ENCODE measurements around the gene APLNR. TPM values are rescaled to one million over a fixed set of nuclear protein-coding genes. Genes with fewer than 3 reads are reported as not detected.

The APLNR gene
- total and polyA plus RNA-seq, 4 experiments from 2014 or later = not detected

DNA sequence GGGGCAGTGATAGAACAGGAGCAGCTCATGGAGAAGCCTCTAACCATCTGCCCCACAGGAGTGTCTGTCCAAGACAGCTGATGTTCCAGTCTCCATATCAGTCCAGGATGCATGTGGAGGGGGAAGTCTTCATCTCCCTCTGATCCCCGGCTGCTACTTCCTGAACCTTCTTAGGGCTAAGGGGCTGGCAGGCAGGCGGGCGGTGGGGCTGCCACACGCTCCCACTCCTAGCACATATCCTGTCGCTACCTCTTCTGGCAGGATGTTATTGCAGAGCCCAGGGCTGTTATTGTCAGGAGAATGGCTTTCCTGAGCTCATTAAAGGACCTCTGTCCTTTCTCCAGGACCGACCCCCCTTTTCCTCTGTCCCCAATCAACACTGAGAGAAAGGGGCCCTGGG lies 29.9 kb downstream of the APLNR start:
- Histone ChIP-seq H3K27me3 (ENCODE audit: insufficient read depth, low read length) (no peaks in the 10 kb centered on the region), H3K36me3 (ENCODE audit: insufficient read depth, low read length) (no peaks in the 10 kb centered on the region), H3K27ac (ENCODE audit: low read depth, low read length) (no peak overlapping the region), H3K9me3 (ENCODE audit: control insufficient read depth in 1 of 2, low read length in 2 of 2) (no peaks in the 10 kb centered on the region), H3K4me1 (ENCODE audit: insufficient read depth, low read length) (no peaks in the 10 kb centered on the region), H3K4me3 (ENCODE audit: low read length in 2 of 2) (no peak overlapping the region)
- H3K36me3 Mint-ChIP-seq = no peaks in the 10 kb centered on the region
- no peak for DNase-seq
- H3K27me3 Mint-ChIP-seq = peaks cover 11 to 20% of the 10 kb centered on the region in 2 donors
- ChIA-PET CTCF (ENCODE audit: partially characterized antibody) (interaction anchor here (0.5 kb wide), 1 partner anchor 251 kb away, joined by 3 read pairs; no protein-coding TSS in a partner anchor), POLR2A (ENCODE audit: partially characterized antibody) (no interaction called here)
- intact Hi-C loops (cut with micrococcal nuclease) = no loop called here
- H3K27ac Mint-ChIP-seq = no peak overlapping the region
- no peaks in the 10 kb centered on the region for H3K4me1 Mint-ChIP-seq
- no peak overlapping the region for H3K4me3 Mint-ChIP-seq
- H3K9me3 Mint-ChIP-seq = no peaks in the 10 kb centered on the region

GRCh38 chr11:57205041-57205641 lies 31.9 kb downstream of the APLNR start:
- Histone ChIP-seq H3K4me3 (ENCODE audit: low read length in 2 of 2) (no peak overlapping the region), H3K27ac (ENCODE audit: low read depth, low read length) (no peak overlapping the region), H3K4me1 (ENCODE audit: insufficient read depth, low read length) (no peaks in the 10 kb centered on the region), H3K36me3 (ENCODE audit: insufficient read depth, low read length) (no peaks in the 10 kb centered on the region), H3K9me3 (ENCODE audit: control insufficient read depth in 1 of 2, low read length in 2 of 2) (no peaks in the 10 kb centered on the region), H3K27me3 (ENCODE audit: insufficient read depth, low read length) (no peaks in the 10 kb centered on the region)
- Mint-ChIP-seq H3K9me3 (no peaks in the 10 kb centered on the region), H3K36me3 (no peaks in the 10 kb centered on the region), H3K4me3 (no peak overlapping the region), H3K27ac (no peak overlapping the region), H3K4me1 (peaks cover 0 to 1% (median 0%) of the 10 kb centered on the region in 4 donors), H3K27me3 (peaks cover 14 to 20% of the 10 kb centered on the region in 2 donors)
- CTCF ChIA-PET (ENCODE audit: partially characterized antibody) = no interaction called here
- DNase-seq = no peak
- intact Hi-C loops (cut with micrococcal nuclease) = no loop called here
- POLR2A ChIA-PET (ENCODE audit: partially characterized antibody) = no interaction called here

GRCh38 chr11:57203882-57204480 lies 33.1 kb downstream of the APLNR start:
- Mint-ChIP-seq H3K4me1 (peaks cover 0 to 1% (median 0%) of the 10 kb centered on the region in 4 donors), H3K36me3 (no peaks in the 10 kb centered on the region), H3K4me3 (no peak overlapping the region), H3K27ac (no peak overlapping the region), H3K27me3 (peaks cover 14 to 18% of the 10 kb centered on the region in 2 donors), H3K9me3 (no peaks in the 10 kb centered on the region)
- Histone ChIP-seq H3K4me1 (ENCODE audit: insufficient read depth, low read length) (no peaks in the 10 kb centered on the region), H3K36me3 (ENCODE audit: insufficient read depth, low read length) (no peaks in the 10 kb centered on the region), H3K27ac (ENCODE audit: low read depth, low read length) (no peak overlapping the region), H3K9me3 (ENCODE audit: control insufficient read depth in 1 of 2, low read length in 2 of 2) (no peaks in the 10 kb centered on the region), H3K27me3 (ENCODE audit: insufficient read depth, low read length) (no peaks in the 10 kb centered on the region), H3K4me3 (ENCODE audit: low read length in 2 of 2) (no peak overlapping the region)
- POLR2A ChIA-PET (ENCODE audit: partially characterized antibody) = no interaction called here
- CTCF ChIA-PET (ENCODE audit: partially characterized antibody) = no interaction called here
- intact Hi-C loops (cut with micrococcal nuclease) = no loop called here
- DNase-seq = no peak

DNA sequence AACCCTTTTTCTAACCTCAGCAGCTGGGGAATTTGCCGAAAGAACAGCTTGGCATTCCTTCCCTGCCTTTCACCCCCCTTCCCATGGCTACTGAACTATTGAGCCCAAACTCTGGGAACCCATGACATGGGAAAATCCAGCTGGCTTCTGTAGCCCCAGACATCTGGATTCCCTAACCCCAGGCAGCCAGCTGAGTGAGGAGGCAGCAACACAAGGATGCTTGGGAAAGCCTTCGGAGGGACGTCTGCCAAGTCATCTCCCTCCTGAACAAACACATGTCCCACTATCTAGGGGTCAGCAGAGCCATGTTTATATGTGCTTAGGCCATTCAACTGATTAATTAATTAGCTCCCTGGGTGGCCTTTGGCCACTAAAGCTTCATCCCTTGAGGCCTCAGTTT lies 33.7 kb downstream of the APLNR start:
- H3K4me3 ChIP-seq (ENCODE audit: low read length in 2 of 2) = no peak overlapping the region

GRCh38 chr11:57202281-57202680 lies 34.8 kb downstream of the APLNR start:
- H3K4me3 Mint-ChIP-seq = no peak overlapping the region
- no peaks in the 10 kb centered on the region for H3K9me3 ChIP-seq (ENCODE audit: control insufficient read depth in 1 of 2, low read length in 2 of 2)
- POLR2A ChIA-PET (ENCODE audit: partially characterized antibody) = no interaction called here
- H3K4me3 ChIP-seq (ENCODE audit: low read length in 2 of 2) = no peak overlapping the region
- H3K36me3 Mint-ChIP-seq = no peaks in the 10 kb centered on the region
- no peak overlapping the region for H3K27ac Mint-ChIP-seq
- CTCF ChIA-PET (ENCODE audit: partially characterized antibody) = no interaction called here
- H3K27me3 Mint-ChIP-seq = peaks cover 14% of the 10 kb centered on the region in 2 donors
- H3K36me3 ChIP-seq (ENCODE audit: insufficient read depth, low read length) = no peaks in the 10 kb centered on the region
- no peaks in the 10 kb centered on the region for H3K9me3 Mint-ChIP-seq
- intact Hi-C loops (cut with micrococcal nuclease) = no loop called here
- DNase-seq = no peak
- no peaks in the 10 kb centered on the region for H3K27me3 ChIP-seq (ENCODE audit: insufficient read depth, low read length)
- H3K27ac ChIP-seq (ENCODE audit: low read depth, low read length) = no peak overlapping the region
- H3K4me1 Mint-ChIP-seq = peaks cover 0 to 1% (median 0%) of the 10 kb centered on the region in 4 donors
- no peaks in the 10 kb centered on the region for H3K4me1 ChIP-seq (ENCODE audit: insufficient read depth, low read length)

More for the DNA sequence above, 33.7 kb downstream of the APLNR start:
- Mint-ChIP-seq H3K4me3 (no peak overlapping the region), H3K4me1 (peaks cover 0 to 1% (median 0%) of the 10 kb centered on the region in 4 donors), H3K9me3 (no peaks in the 10 kb centered on the region), H3K36me3 (no peaks in the 10 kb centered on the region), H3K27ac (no peak overlapping the region), H3K27me3 (peaks cover 14 to 16% of the 10 kb centered on the region in 2 donors)
- H3K27ac ChIP-seq (ENCODE audit: low read depth, low read length) = no peak overlapping the region
- H3K36me3 ChIP-seq (ENCODE audit: insufficient read depth, low read length) = no peaks in the 10 kb centered on the region
- CTCF ChIA-PET (ENCODE audit: partially characterized antibody) = no interaction called here
- intact Hi-C loops (cut with micrococcal nuclease) = no loop called here
- DNase-seq = no peak
- no peaks in the 10 kb centered on the region for H3K4me1 ChIP-seq (ENCODE audit: insufficient read depth, low read length)
- POLR2A ChIA-PET (ENCODE audit: partially characterized antibody) = no interaction called here
- no peaks in the 10 kb centered on the region for H3K9me3 ChIP-seq (ENCODE audit: control insufficient read depth in 1 of 2, low read length in 2 of 2)
- H3K27me3 ChIP-seq (ENCODE audit: insufficient read depth, low read length) = no peaks in the 10 kb centered on the region

GRCh38 chr11:57200917-57201316 lies 36.1 kb downstream of the APLNR start:
- no peak overlapping the region for H3K27ac Mint-ChIP-seq
- Histone ChIP-seq H3K27ac (ENCODE audit: low read depth, low read length) (no peak overlapping the region), H3K36me3 (ENCODE audit: insufficient read depth, low read length) (no peaks in the 10 kb centered on the region), H3K27me3 (ENCODE audit: insufficient read depth, low read length) (no peaks in the 10 kb centered on the region), H3K4me3 (ENCODE audit: low read length in 2 of 2) (no peak overlapping the region), H3K4me1 (ENCODE audit: insufficient read depth, low read length) (no peaks in the 10 kb centered on the region), H3K9me3 (ENCODE audit: control insufficient read depth in 1 of 2, low read length in 2 of 2) (no peaks in the 10 kb centered on the region)
- no peaks in the 10 kb centered on the region for H3K36me3 Mint-ChIP-seq
- H3K4me1 Mint-ChIP-seq = peaks cover 0 to 1% (median 0%) of the 10 kb centered on the region in 4 donors
- ChIA-PET CTCF (ENCODE audit: partially characterized antibody) (no interaction called here), POLR2A (ENCODE audit: partially characterized antibody) (no interaction called here)
- H3K9me3 Mint-ChIP-seq = no peaks in the 10 kb centered on the region
- peaks cover 7 to 9% of the 10 kb centered on the region in 2 donors for H3K27me3 Mint-ChIP-seq
- no peak overlapping the region for H3K4me3 Mint-ChIP-seq
- intact Hi-C loops (cut with micrococcal nuclease) = no loop called here
- DNase-seq = no peak

GRCh38 chr11:57199330-57199729 lies 37.7 kb downstream of the APLNR start:
- Mint-ChIP-seq H3K36me3 (no peaks in the 10 kb centered on the region), H3K4me1 (peaks cover 0 to 1% (median 0%) of the 10 kb centered on the region in 4 donors), H3K9me3 (no peaks in the 10 kb centered on the region), H3K27ac (no peak overlapping the region), H3K27me3 (peaks cover 9 to 11% of the 10 kb centered on the region in 2 donors), H3K4me3 (no peak overlapping the region)
- CTCF ChIA-PET (ENCODE audit: partially characterized antibody) = interaction anchor here (1.0 kb wide), 1 partner anchor 50 kb away, joined by 4 read pairs; no protein-coding TSS in a partner anchor
- H3K4me1 ChIP-seq (ENCODE audit: insufficient read depth, low read length) = no peaks in the 10 kb centered on the region
- H3K27me3 ChIP-seq (ENCODE audit: insufficient read depth, low read length) = no peaks in the 10 kb centered on the region
- H3K4me3 ChIP-seq (ENCODE audit: low read length in 2 of 2) = no peak overlapping the region
- no peaks in the 10 kb centered on the region for H3K9me3 ChIP-seq (ENCODE audit: control insufficient read depth in 1 of 2, low read length in 2 of 2)
- no peak for DNase-seq
- H3K27ac ChIP-seq (ENCODE audit: low read depth, low read length) = no peak overlapping the region
- POLR2A ChIA-PET (ENCODE audit: partially characterized antibody) = no interaction called here
- intact Hi-C loops (cut with micrococcal nuclease) = no loop called here
- H3K36me3 ChIP-seq (ENCODE audit: insufficient read depth, low read length) = no peaks in the 10 kb centered on the region

All from CD4-positive, alpha-beta memory T cell (primary cell).